Smooth muscle cell (in vitro differentiated cells): ENCODE results near the gene EML6. TPM values are rescaled to one million over a fixed set of nuclear protein-coding genes. Genes with fewer than 3 reads are reported as not detected.

Source experiments
- DNase-seq: peaks from one replicate; lab custom pipeline; 2025; ENCODE audit not compliant: unreplicated experiment; lab: John Stamatoyannopoulos, UW
- H2AFZ ChIP-seq: fragments of 200-600 bp; sonication (generic); 2 replicates; pipeline ENCODE4 v1.6.0; 2016; ENCODE audit warnings: antibody characterized with exemption, low read depth, mild to moderate bottlenecking
- H3F3A ChIP-seq: fragments of 200-600 bp; sonication (generic); 2 replicates; pipeline ENCODE4 v1.6.0; 2017; ENCODE audit warnings: antibody characterized with exemption, low read depth
- H3K27ac ChIP-seq: fragments of 200-600 bp; sonication (generic); 2 replicates; pipeline ENCODE4 v1.5.1; 2016; ENCODE audit warnings: low read depth, mild to moderate bottlenecking
- H3K27me3 ChIP-seq: fragments of 200-600 bp; sonication (generic); 2 replicates; pipeline ENCODE4 v1.6.1; 2016; ENCODE audit warnings: low read depth, mild to moderate bottlenecking
- H3K36me3 ChIP-seq: fragments of 200-600 bp; sonication (generic); 2 replicates; pipeline ENCODE4 v1.5.1; 2016; ENCODE audit warnings: low read depth
- H3K4me1 ChIP-seq: fragments of 200-600 bp; sonication (generic); 2 replicates; pipeline ENCODE4 v1.5.1; 2016; ENCODE audit warnings: low read depth
- H3K4me2 ChIP-seq: fragments of 200-600 bp; sonication (generic); 2 replicates; pipeline ENCODE4 v1.6.0; 2016; ENCODE audit warnings: mild to moderate bottlenecking
- H3K4me3 ChIP-seq: fragments of 200-600 bp; sonication (generic); 2 replicates; pipeline ENCODE4 v1.5.1; 2016; ENCODE audit warnings: mild to moderate bottlenecking
- H3K79me2 ChIP-seq: fragments of 200-600 bp; sonication (generic); 2 replicates; pipeline ENCODE4 v1.6.0; 2016; ENCODE audit warnings: low read depth, mild to moderate bottlenecking
- H3K9ac ChIP-seq: fragments of 200-600 bp; sonication (generic); 2 replicates; pipeline ENCODE4 v1.6.0; 2016; ENCODE audit warnings: low read depth
- H3K9me3 ChIP-seq: fragments of 200-600 bp; sonication (generic); replicated peaks from 2 replicates; pipeline ENCODE4 v1.5.1; 2016; ENCODE audit warnings: low read depth
- H4K20me1 ChIP-seq: fragments of 200-600 bp; sonication (generic); 2 replicates; pipeline ENCODE4 v1.6.0; 2016; ENCODE audit warnings: low read depth
- WGBS: methylation state at CpG from one replicate; pipeline ENCODE4 v1.1.7; 2016; ENCODE audit warnings: low lambda C conversion rate; 5-methylcytosine and 5-hydroxymethylcytosine counted together
- polyA plus RNA-seq: library from polyadenylated mRNA; unstranded; fragments of >200 nt; fragmentation: Nextera tagmentation; extraction: Ambion mirVana; gene quantifications from 2 replicates; pipeline ENCODE4 v1.2.1, GENCODE V29; 2016
- total RNA-seq: library from RNA; depleted of rRNA; stranded (reverse); fragments of >200 nt; gene quantifications from 2 replicates; pipeline ENCODE4 v1.2.3, GENCODE V29; 2014
- TF ChIP-seq, protein P1 (sequence below): fragments of 200-600 bp; sonication (generic); IDR thresholded peaks from 2 replicates; pipeline ENCODE4 v1.5.1; 2017; ENCODE audit warnings: borderline replicate concordance, mild to moderate bottlenecking, antibody characterized with exemption; ENCODE audit not compliant: insufficient read depth, poor library complexity, severe bottlenecking

EML6 gene
- total and polyA plus RNA-seq, 2 experiments from 2014 or later: 0.49 to 0.54 TPM

DNA sequence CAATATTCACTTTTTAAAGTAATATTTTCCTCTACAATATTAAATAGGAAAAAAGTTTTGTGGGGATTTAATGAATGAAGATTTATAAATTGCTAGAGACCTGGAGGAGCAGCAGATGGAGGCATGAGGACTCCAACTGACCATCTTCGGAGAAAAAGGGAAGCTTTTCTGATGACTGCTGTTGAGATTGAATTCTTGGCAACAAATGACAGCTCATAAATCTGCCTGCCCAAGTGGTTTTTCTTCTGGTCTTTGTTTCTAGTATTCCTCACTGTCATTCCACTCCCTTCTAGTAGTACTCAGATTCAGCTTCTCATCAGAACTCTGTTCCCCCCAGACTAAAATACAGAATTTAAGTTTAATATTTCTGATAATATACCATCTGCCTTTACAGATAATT lies 157.0 kb downstream of the EML6 start:
- WGBS: 85% methylated on average over 1 of the region's 1 CpG
- Histone ChIP-seq H3K4me1 (no peaks in the 10 kb centered on the region), H3F3A (no peaks in the 10 kb centered on the region), H4K20me1 (no peaks in the 10 kb centered on the region), H3K4me3 (no peak overlapping the region), H3K36me3 (no peaks in the 10 kb centered on the region), H3K27ac (no peak overlapping the region), H3K9me3 (no peaks in the 10 kb centered on the region), H2AFZ (no peak overlapping the region), H3K9ac (no peak overlapping the region), H3K27me3 (peaks cover 5% of the 10 kb centered on the region), H3K79me2 (no peaks in the 10 kb centered on the region), H3K4me2 (no peak overlapping the region)
- DNase-seq: no peak
- TF ChIP-seq, protein P1, sequence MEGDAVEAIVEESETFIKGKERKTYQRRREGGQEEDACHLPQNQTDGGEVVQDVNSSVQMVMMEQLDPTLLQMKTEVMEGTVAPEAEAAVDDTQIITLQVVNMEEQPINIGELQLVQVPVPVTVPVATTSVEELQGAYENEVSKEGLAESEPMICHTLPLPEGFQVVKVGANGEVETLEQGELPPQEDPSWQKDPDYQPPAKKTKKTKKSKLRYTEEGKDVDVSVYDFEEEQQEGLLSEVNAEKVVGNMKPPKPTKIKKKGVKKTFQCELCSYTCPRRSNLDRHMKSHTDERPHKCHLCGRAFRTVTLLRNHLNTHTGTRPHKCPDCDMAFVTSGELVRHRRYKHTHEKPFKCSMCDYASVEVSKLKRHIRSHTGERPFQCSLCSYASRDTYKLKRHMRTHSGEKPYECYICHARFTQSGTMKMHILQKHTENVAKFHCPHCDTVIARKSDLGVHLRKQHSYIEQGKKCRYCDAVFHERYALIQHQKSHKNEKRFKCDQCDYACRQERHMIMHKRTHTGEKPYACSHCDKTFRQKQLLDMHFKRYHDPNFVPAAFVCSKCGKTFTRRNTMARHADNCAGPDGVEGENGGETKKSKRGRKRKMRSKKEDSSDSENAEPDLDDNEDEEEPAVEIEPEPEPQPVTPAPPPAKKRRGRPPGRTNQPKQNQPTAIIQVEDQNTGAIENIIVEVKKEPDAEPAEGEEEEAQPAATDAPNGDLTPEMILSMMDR: no peak

DNA sequence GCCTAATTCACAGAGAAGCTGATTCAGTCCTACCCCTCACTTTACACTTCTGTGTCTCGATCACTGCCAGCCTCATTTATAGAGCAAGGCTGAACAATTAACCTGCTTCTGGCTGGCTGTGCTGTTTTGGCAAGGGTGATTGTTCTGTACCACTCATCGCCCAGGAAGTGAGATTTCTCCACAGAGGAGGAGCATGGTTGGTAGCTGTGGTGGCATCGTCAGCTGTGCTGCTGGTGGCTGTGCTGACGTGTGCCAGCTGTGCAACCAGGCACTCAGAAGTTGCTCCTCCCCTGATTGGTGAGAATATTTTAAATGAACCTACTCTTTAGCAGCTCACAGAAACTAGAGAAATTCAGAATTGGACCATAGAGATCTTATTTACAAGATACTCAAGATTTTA lies 158.3 kb downstream of the EML6 start:
- H3K9ac ChIP-seq: no peak overlapping the region
- TF ChIP-seq, protein P1: no peak
- H3K4me2 ChIP-seq: no peak overlapping the region
- H3F3A ChIP-seq: no peaks in the 10 kb centered on the region
- no peaks in the 10 kb centered on the region for H3K4me1 ChIP-seq
- WGBS: 78% methylated on average over 4 of the region's 4 CpGs
- DNase-seq: no peak
- H3K9me3 ChIP-seq: no peaks in the 10 kb centered on the region
- H2AFZ ChIP-seq: no peak overlapping the region
- no peak overlapping the region for H3K27ac ChIP-seq
- H4K20me1 ChIP-seq: no peaks in the 10 kb centered on the region
- no peaks in the 10 kb centered on the region for H3K36me3 ChIP-seq
- peaks cover 5% of the 10 kb centered on the region for H3K27me3 ChIP-seq
- H3K79me2 ChIP-seq: no peaks in the 10 kb centered on the region
- no peak overlapping the region for H3K4me3 ChIP-seq

DNA sequence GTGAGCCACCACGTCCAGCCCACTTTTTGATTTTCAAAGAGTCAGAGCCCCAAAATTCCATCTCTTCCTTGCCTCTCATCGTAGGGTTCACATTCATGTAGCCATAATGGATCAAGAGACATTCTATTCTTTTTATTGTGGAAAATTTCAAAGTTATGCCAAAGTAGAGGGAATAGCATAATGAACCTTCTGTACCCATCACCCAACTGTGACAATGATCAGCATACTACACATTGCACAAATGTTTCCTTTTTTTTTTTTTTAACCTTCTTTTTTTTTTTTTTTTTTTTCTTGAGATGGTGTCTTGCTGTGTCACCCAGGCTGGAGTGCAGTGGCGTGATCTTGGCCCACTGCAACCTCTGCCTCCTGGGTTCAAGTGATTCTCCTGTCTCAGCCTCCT lies 162.4 kb downstream of the EML6 start:
- no peak for DNase-seq
- Histone ChIP-seq H3K36me3 (no peaks in the 10 kb centered on the region), H3K4me1 (no peaks in the 10 kb centered on the region), H3K27me3 (no peaks in the 10 kb centered on the region), H2AFZ (no peak overlapping the region), H3K27ac (no peak overlapping the region), H3K9me3 (no peaks in the 10 kb centered on the region), H3K4me3 (no peak overlapping the region), H4K20me1 (no peaks in the 10 kb centered on the region), H3K4me2 (no peak overlapping the region), H3K9ac (no peak overlapping the region), H3K79me2 (no peaks in the 10 kb centered on the region), H3F3A (no peaks in the 10 kb centered on the region)
- 97% methylated on average over 3 of the region's 3 CpGs for WGBS
- TF ChIP-seq, protein P1: no peak

DNA sequence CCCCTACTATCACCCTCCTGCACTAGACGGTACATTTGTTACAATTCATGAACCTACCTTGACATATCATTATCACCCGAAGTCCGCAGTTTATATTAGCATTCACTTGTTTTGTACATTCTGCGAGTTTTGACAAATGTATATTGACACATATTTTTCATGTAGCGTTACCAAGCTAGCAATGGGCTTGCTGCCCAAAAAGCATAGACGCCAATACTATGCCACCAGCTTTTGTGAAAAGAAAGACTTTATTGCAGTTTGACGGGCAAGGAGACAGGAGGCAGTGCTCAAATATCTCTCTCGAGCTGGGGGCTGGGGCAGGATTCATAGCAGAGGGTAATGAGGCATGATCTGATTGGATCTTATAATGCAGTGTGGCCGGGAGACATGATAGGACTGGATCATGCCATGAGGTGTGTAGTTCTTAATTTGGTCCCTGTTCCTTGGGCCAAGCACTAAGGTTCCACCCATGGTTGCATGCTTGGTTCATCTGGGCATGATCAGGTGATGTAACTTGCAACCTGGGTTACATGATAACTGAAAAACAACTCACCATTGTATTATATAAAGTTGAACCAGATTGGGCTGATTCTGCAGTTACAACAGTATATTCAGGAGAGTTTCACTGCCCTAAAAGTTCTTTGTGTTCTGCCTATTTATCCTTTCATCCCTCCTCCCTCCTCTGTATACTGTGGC lies 164.5 kb downstream of the EML6 start:
- Histone ChIP-seq H3K9me3 (no peaks in the 10 kb centered on the region), H3K27ac (no peak overlapping the region), H3K4me1 (no peaks in the 10 kb centered on the region), H4K20me1 (no peaks in the 10 kb centered on the region), H3K4me2 (no peak overlapping the region), H3K4me3 (no peak overlapping the region), H3K27me3 (no peaks in the 10 kb centered on the region), H3K9ac (no peak overlapping the region), H3K79me2 (no peaks in the 10 kb centered on the region), H3F3A (no peaks in the 10 kb centered on the region), H2AFZ (no peak overlapping the region), H3K36me3 (no peaks in the 10 kb centered on the region)
- TF ChIP-seq, protein P1: no peak
- DNase-seq: no peak
- WGBS: 82% methylated on average over 9 of the region's 9 CpGs
